H1 (cell line): ENCODE data around the gene TRIM4. TPM values are rescaled to one million over a fixed set of nuclear protein-coding genes. Genes with fewer than 3 reads are reported as not detected.

ENCODE experiments used
- CTCF ChIA-PET: fragments of 300-600 bp; sonication (Branson Sonifier 250); formaldehyde crosslinking; loops from one replicate; lab custom pipeline; 2021; ENCODE audit not compliant: partially characterized antibody; lab: Charles Lee
- POLR2A ChIA-PET: fragments of 300-600 bp; sonication (Branson Sonifier 250); formaldehyde crosslinking; loops from one replicate; lab custom pipeline; 2021; ENCODE audit warnings: inconsistent platforms; ENCODE audit not compliant: partially characterized antibody; lab: Charles Lee
- DNase-seq, 2 experiments: peaks; one replicate each; pipeline versions ENCODE4 v3.0.0 to v3.0.0-alpha.2; 2010 to 2022; ENCODE audit warnings: low spot score in 2 of 2, low read depth in 1 of 2, mixed read lengths in 1 of 2
- FAIRE-seq: peaks from 2 replicates; lab custom pipeline; 2011; peaks lifted over from hg19 to GRCh38; lab: Jason Lieb, UNC
- H2AFZ ChIP-seq: 2 replicates; pipeline ENCODE4 v1.8.1; 2012; ENCODE audit warnings: low read length, inconsistent platforms
- H2AK5ac ChIP-seq: 2 replicates; pipeline ENCODE4 v1.6.1; 2013; ENCODE audit warnings: low read depth, low read length
- H2BK120ac ChIP-seq: replicated peaks from 2 replicates; pipeline ENCODE3; 2013; ENCODE audit warnings: low read depth, low read length, inconsistent platforms
- H2BK12ac ChIP-seq: 2 replicates; pipeline ENCODE4 v1.6.1; 2013; ENCODE audit warnings: low read depth, low read length
- H2BK15ac ChIP-seq: 2 replicates; pipeline ENCODE4 v1.6.1; 2013; ENCODE audit warnings: low read length
- H2BK20ac ChIP-seq: 2 replicates; pipeline ENCODE4 v1.6.1; 2013; ENCODE audit warnings: low read length
- H2BK5ac ChIP-seq: 2 replicates; pipeline ENCODE4 v1.6.1; 2013; ENCODE audit warnings: low read depth, low read length
- H3K14ac ChIP-seq: 2 replicates; pipeline ENCODE4 v1.6.1; 2013; ENCODE audit warnings: inconsistent platforms; ENCODE audit not compliant: insufficient read length
- H3K18ac ChIP-seq: 2 replicates; pipeline ENCODE4 v1.6.1; 2013; ENCODE audit warnings: low read length; ENCODE audit errors: extremely low read depth
- H3K23ac ChIP-seq: 2 replicates; pipeline ENCODE4 v1.6.1; 2013; ENCODE audit warnings: inconsistent platforms; ENCODE audit not compliant: insufficient read length
- H3K23me2 ChIP-seq: 2 replicates; pipeline ENCODE4 v1.6.1; 2013; ENCODE audit warnings: low read depth, low read length
- H3K27ac ChIP-seq: 2 replicates; pipeline ENCODE4 v1.6.1; 2011; ENCODE audit warnings: low read depth, low read length, inconsistent platforms
- H3K27me3 ChIP-seq, 4 experiments: replicated peaks in 1 of 4; 1 replicate in 1 of 4; 2 replicates in 3 of 4; pipeline versions ENCODE4 v1.6.1 to v1.8.1; 2011 to 2013; ENCODE audit warnings: low read length in 3 of 4, mild to moderate bottlenecking in 3 of 4, inconsistent platforms in 2 of 4, mixed read lengths in 2 of 4, moderate library complexity in 1 of 4; ENCODE audit not compliant: control insufficient read depth in 3 of 4, insufficient read depth in 3 of 4; ENCODE audit errors: extremely low read depth in 1 of 4
- H3K36me3 ChIP-seq, 4 experiments: 2 replicates each; pipeline versions ENCODE4 v1.6.1 to v1.8.1; 2011 to 2013; ENCODE audit warnings: mild to moderate bottlenecking in 4 of 4, low read length in 3 of 4, moderate library complexity in 2 of 4, control low read depth in 1 of 4, inconsistent platforms in 1 of 4; ENCODE audit not compliant: insufficient read depth in 4 of 4, control insufficient read depth in 2 of 4
- H3K4ac ChIP-seq: replicated peaks from 2 replicates; pipeline ENCODE3; 2013; ENCODE audit warnings: low read length, low read depth, mixed read lengths, inconsistent platforms; ENCODE audit not compliant: insufficient read length
- H3K4me1 ChIP-seq, 4 experiments: replicated peaks in 1 of 4; 1 replicate in 1 of 4; 2 replicates in 3 of 4; pipeline versions ENCODE4 v1.6.1 to v1.8.1; 2011 to 2013; ENCODE audit warnings: low read length in 3 of 4, inconsistent platforms in 2 of 4, mixed read lengths in 1 of 4; ENCODE audit not compliant: insufficient read depth in 4 of 4, control insufficient read depth in 3 of 4
- H3K4me2 ChIP-seq, 2 experiments: 2 replicates each; pipeline versions ENCODE4 v1.6.1 to v1.8.1; 2011 to 2013; ENCODE audit warnings: low read depth in 2 of 2, low read length in 2 of 2, control low read depth in 1 of 2, inconsistent platforms in 1 of 2, mild to moderate bottlenecking in 1 of 2; ENCODE audit not compliant: insufficient read depth in 1 of 2
- H3K4me3 ChIP-seq, 4 experiments: fragments of 200-600, 300-600 bp in 1 of 4; sonication (generic), shearing (Covaris generic), sonication (Bioruptor Twin) in 1 of 4; 2 replicates each; pipeline versions ENCODE4 v1.5.1 to v1.8.1; 2011 to 2016; ENCODE audit warnings: low read length in 4 of 4, low read depth in 3 of 4, control low read depth in 2 of 4, inconsistent platforms in 2 of 4, mild to moderate bottlenecking in 2 of 4, mixed read lengths in 1 of 4, moderate library complexity in 1 of 4; ENCODE audit not compliant: insufficient read depth in 2 of 4; ENCODE audit errors: extremely low read depth in 1 of 4
- H3K56ac ChIP-seq: replicated peaks from 2 replicates; pipeline ENCODE3; 2013; ENCODE audit warnings: low read depth, mild to moderate bottlenecking, mixed read lengths, low read length, inconsistent platforms; ENCODE audit not compliant: insufficient read length
- H3K79me1 ChIP-seq: 2 replicates; pipeline ENCODE4 v1.6.1; 2013; ENCODE audit warnings: low read depth, low read length, control low read depth
- H3K79me2 ChIP-seq, 2 experiments: 2 replicates each; pipeline versions ENCODE4 v1.6.1 to v1.8.1; 2012 to 2013; ENCODE audit warnings: low read length in 2 of 2, mild to moderate bottlenecking in 2 of 2, inconsistent platforms in 1 of 2; ENCODE audit not compliant: insufficient read depth in 2 of 2, control insufficient read depth in 1 of 2
- H3K9ac ChIP-seq, 4 experiments: replicated peaks in 1 of 4; 1 replicate in 1 of 4; 2 replicates in 3 of 4; pipeline versions ENCODE4 v1.6.1 to v1.8.1; 2011 to 2013; ENCODE audit warnings: low read depth in 3 of 4, low read length in 3 of 4, control low read depth in 2 of 4, mild to moderate bottlenecking in 2 of 4, moderate library complexity in 2 of 4, inconsistent platforms in 1 of 4; ENCODE audit errors: extremely low read depth in 1 of 4
- H3K9me3 ChIP-seq, 2 experiments: 2 replicates each; pipeline versions ENCODE4 v1.6.1 to v1.8.1; 2012 to 2013; ENCODE audit warnings: mild to moderate bottlenecking in 2 of 2, moderate library complexity in 2 of 2, control low read depth in 1 of 2, inconsistent platforms in 1 of 2, low read depth in 1 of 2, low read length in 1 of 2, mixed read lengths in 1 of 2; ENCODE audit not compliant: insufficient read depth in 2 of 2
- H4K20me1 ChIP-seq, 2 experiments: replicated peaks in 1 of 2; 2 replicates each; pipeline versions ENCODE3 to v1.8.1; 2011 to 2013; ENCODE audit warnings: inconsistent platforms in 2 of 2, low read length in 2 of 2, mild to moderate bottlenecking in 1 of 2; ENCODE audit not compliant: insufficient read depth in 2 of 2, control insufficient read depth in 1 of 2
- H4K5ac ChIP-seq: 2 replicates; pipeline ENCODE4 v1.6.1; 2013; ENCODE audit warnings: low read length, low read depth, mixed read lengths, inconsistent platforms; ENCODE audit not compliant: insufficient read length
- H4K8ac ChIP-seq: 2 replicates; pipeline ENCODE4 v1.8.0; 2013; ENCODE audit warnings: mild to moderate bottlenecking, moderate library complexity, low read length, inconsistent platforms; ENCODE audit not compliant: insufficient read depth; ENCODE audit errors: extremely low read depth
- H4K91ac ChIP-seq: replicated peaks from 2 replicates; pipeline ENCODE3; 2013; ENCODE audit warnings: low read length, mixed read lengths, inconsistent platforms; ENCODE audit not compliant: insufficient read length
- EZH2 ChIP-seq: fragments of 200-600 bp; sonication (generic); IDR thresholded peaks from 2 replicates; pipeline ENCODE4 v1.7.1; 2012; ENCODE audit warnings: low read depth, mild to moderate bottlenecking, moderate library complexity, low read length, inconsistent platforms; ENCODE audit not compliant: severe bottlenecking
- PHF8 ChIP-seq: fragments of 200-600 bp; sonication (generic); conservative IDR thresholded peaks from 2 replicates; pipeline ENCODE4 v1.7.1; 2012; ENCODE audit warnings: low read depth, mild to moderate bottlenecking, inconsistent platforms, low read length, moderate library complexity
- WGBS, 2 experiments: shearing (Covaris generic) in 1 of 2; methylation state at CpG; one replicate each; pipeline versions ENCODE4 v1.1.6 to v1.1.7; 2013 to 2015; ENCODE audit warnings: low lambda C conversion rate in 2 of 2, mixed read lengths in 2 of 2, inconsistent platforms in 1 of 2, low coverage in 1 of 2, missing lambda C conversion rate in 1 of 2; ENCODE audit not compliant: insufficient replicate concordance in 2 of 2, insufficient coverage in 1 of 2, insufficient read length in 1 of 2; ENCODE audit errors: extremely low coverage in 1 of 2, missing lambda C conversion rate in 1 of 2; 5-methylcytosine and 5-hydroxymethylcytosine counted together
- polyA plus RNA-seq, 7 experiments: library from polyadenylated mRNA; depleted of rRNA in 3 of 7; stranded (reverse) in 5 of 7; unstranded in 2 of 7; fragments of >200 nt in 5 of 7; fragments of 200-250 nt in 2 of 7; gene quantifications; 1 replicate in 5 of 7; 2 replicates in 1 of 7; 4 replicates in 1 of 7; pipeline versions ENCODE4 v1.2.1 to v1.2.3, GENCODE V29; 2011 to 2013; ENCODE audit warnings: missing spikeins in 2 of 7, mixed read lengths in 2 of 7
- total RNA-seq: library from RNA; stranded (reverse); fragmentation: NEBNext Ultra II Directional; extraction: Animal tissue kit (Norgen Biotek cat#: 25700); gene quantifications from 2 replicates; pipeline ENCODE4 v1.2.1, GENCODE V29; 2021

Gene TRIM4
- total and polyA plus RNA-seq, 2 of the 8 experiments (the other 6 are each of a cell fraction or from before 2014, with no cell fraction given): 0.03 to 7.3 TPM

GRCh38 chr7:99901581-99901980 is 17.7 kb downstream of the TRIM4 start:
- Histone ChIP-seq H4K91ac (no peak overlapping the region), H2AFZ (peak overlapping the region; percentile 84), H3K4me2 (no peak overlapping the region), H3K36me3 (no peaks in the 10 kb centered on the region; a peak in 1 of 8 replicates), H3K14ac (no peak overlapping the region), H2BK20ac (no peak overlapping the region), H4K20me1 (no peaks in the 10 kb centered on the region), H4K5ac (no peak overlapping the region), H3K79me1 (no peaks in the 10 kb centered on the region), H2BK120ac (no peak overlapping the region), H2BK15ac (no peak overlapping the region), H2BK5ac (no peak overlapping the region), H3K23ac (no peak overlapping the region), H3K27me3 (no peaks in the 10 kb centered on the region), H3K9ac (no peak overlapping the region; a peak in 1 of 7 replicates), H3K23me2 (no peaks in the 10 kb centered on the region), H3K4ac (no peak overlapping the region), H2AK5ac (no peak overlapping the region), H3K27ac (no peak overlapping the region), H3K9me3 (no peaks in the 10 kb centered on the region), H3K79me2 (no peaks in the 10 kb centered on the region), H3K18ac (no peak overlapping the region), H2BK12ac (no peak overlapping the region), H3K56ac (no peak overlapping the region), H3K4me1 (no peaks in the 10 kb centered on the region), H4K8ac (no peak overlapping the region), H3K4me3 (no peak overlapping the region)
- DNase-seq (no peak), FAIRE-seq (no peak)
- 86% methylated on average over 10 of the region's 10 CpGs; no CpG with 5 or more reads in 1 of the 2 experiments for WGBS, 2 experiments
- POLR2A ChIA-PET: no interaction called here
- CTCF ChIA-PET: interaction anchor here (1.8 kb wide), 1 partner anchor 13 kb away, joined by 6 read pairs; no protein-coding TSS in a partner anchor
- TF ChIP-seq PHF8: no peak
- no peak for TF ChIP-seq EZH2
